Measurements from ENCODE around the gene FGF11.
"Not testable (repeated sequence)": the region's sequence is repeated elsewhere in the genome, so short reads cannot be mapped to it uniquely, and the experiment has no call there.

The FGF11 gene

DNA sequence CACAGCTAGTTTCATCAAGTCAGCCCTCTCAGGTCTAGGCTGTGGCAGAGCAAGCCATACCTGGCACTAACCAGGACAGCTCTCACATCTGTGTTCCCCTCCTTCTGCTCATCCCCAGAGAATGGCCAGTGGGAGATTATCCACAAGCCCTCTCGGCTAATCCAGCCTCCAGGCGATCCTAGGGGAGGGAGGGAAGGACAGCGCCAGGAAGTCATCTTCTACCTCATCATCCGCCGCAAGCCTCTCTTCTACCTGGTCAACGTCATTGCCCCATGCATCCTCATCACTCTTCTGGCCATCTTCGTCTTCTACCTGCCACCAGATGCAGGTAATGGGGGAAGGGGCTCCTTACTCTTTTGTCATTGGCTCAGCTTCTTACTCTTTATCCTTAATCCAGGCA lies 9.1 kb downstream of the FGF11 start:
- no peak for DNase-seq

GRCh38 chr17:7459961-7460545 lies 20.7 kb downstream of the FGF11 start:
- DNase-seq = no peak

GRCh38 chr17:7460850-7461660 lies 21.7 kb downstream of the FGF11 start:
- no peak for DNase-seq

- DNase-seq = no peak
These were observed 23.4 kb downstream of the FGF11 start for GRCh38 chr17:7462474-7463371.

- no peak for DNase-seq
These were observed 24.1 kb downstream of the FGF11 start for GRCh38 chr17:7463372-7463846.

DNA sequence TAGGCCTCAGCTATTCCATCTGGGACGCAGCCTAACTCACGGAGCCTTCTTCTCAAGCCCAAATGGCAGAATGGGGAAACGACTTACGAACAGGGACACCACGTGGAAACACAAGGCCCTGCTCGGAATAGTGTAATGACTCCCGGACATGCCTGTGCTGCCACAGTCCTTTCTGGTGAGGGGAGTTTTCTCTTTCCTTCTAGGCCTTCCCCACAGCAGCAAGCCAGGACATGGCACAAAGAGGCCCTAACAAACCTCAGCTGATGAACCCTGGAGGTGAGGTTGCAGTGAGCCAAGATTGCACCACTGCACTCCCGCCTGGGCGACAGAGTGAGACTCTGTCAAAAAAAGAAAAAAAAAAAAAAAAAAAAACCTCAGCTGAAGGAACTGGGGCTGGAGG lies 24.8 kb downstream of the FGF11 start:
- DNase-seq = no peak

DNA sequence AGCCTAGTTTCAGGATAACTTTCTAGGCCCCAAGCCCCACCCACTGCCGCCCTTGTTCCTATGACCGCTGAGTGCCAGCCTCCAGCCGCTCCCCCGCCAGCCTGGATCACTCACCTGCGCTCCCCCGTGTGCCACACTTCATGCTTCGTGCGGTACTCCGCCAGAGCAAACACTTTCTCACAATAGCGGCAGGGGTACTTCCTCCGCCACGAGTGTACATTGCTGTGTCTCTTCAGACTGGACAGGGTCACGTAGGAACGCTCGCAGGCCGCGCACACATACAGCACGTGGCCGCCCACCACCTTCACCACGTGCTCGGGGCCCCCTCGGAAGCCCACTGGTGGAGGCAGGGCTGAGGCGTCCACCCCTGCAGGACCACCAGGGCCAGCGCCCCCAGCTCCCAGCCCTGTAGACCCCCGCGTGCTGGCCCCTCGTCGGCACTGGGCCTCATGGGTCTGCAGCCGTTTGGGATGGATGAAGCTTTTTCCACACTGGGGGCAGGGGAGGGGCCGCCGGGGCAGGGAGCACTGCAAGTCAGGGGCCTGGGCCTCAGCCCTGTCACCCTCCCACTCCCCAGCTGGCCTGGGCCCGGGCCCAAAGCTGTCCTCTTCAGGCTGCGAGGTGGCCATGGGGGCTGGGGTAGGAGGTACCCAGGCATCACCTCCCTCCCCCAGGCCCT lies 26.4 kb downstream of the FGF11 start:
- no peak for DNase-seq

DNA sequence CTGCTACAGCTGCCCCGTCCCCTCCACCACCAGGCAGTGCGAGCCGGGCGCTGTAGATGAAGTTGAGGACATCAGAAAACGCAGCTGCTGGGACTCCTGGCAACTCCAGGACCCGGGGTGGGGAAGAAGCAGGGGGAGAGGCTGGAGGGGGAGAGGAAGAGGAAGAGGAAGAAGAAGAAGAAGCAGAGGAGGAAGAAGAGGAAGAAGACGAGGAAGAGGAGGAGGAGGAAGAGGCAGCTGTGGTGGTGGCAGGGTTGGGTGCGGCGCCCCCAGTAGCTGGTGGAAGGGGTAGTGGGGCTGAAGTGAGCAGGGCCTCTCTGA lies 27.0 kb downstream of the FGF11 start:
- DNase-seq = no peak

DNA sequence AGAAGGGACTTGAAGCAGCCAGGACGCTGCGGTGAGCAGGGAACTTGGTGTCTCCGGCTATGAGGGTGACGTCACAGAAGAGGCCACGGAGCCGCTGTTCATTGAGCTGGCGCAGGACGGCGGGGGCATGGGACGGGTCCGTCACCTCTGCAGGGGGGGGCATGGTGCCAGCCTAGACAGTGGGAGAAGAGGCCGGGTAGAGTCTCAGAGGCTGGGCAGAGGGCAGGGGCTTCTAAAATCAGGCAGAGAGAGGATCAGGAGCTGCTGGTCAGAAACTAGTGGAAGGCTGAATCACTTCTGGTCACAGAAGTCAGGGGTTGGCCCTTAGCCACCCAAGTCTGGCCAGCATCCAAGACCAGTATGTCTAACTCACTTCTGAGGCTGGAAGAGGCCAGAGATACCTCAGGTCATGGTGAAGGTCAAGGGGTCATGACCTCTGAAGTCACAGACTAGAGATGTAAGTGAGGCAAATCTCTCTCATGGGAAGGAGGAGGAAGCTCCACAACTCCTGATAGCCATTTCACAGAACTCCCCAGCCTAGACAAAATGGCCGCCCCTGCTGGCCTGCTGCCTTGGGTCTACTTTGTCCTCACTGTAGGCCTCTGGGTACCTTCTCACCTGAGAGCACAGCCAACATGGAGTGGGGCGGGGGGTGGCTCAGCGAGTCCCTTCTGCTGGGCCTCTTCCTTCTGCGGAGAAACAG lies 27.5 kb downstream of the FGF11 start:
- peak in 8 of 56 donors; percentile 18 to 89 (median 40) for DNase-seq

DNA sequence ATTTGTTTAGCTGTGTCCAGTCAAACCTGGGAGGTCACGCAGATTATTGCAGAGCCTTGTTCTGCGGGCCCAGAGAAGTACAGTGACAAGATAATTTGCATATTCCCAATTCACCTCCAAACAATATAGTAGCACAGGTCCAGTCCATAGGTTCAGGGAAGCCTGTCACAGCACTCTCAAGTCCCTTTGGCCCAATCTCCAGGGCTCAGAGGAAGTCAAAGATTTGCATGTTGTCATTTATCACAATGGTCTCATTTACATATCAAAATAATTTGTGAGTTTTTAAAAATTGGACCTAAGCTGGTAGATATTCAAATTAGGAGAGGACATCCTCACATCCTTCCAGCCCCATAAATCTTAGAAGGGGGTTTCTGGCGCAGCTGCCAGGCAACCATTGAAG lies 28.2 kb downstream of the FGF11 start:
- DNase-seq = no peak

DNA sequence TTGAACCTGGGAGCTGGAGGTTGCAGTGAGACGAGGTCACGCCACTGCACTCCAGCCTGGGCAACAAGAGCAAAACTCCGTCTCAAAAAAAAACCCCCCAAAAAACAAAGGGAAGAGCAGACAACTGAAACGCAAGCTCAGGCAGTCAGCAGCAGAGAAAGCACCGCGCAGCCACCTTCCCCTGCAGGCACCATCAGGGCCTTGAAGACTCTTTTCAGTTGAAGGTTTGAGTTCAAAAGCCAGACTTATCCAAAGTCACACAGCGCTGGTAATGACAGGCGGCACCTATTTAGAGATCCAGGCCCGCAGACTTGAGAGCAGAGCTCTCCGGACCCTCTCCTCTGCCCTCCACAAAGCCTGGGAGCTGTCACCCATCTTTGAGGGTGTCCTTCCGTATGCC lies 29.0 kb downstream of the FGF11 start:
- DNase-seq = no peak

DNA sequence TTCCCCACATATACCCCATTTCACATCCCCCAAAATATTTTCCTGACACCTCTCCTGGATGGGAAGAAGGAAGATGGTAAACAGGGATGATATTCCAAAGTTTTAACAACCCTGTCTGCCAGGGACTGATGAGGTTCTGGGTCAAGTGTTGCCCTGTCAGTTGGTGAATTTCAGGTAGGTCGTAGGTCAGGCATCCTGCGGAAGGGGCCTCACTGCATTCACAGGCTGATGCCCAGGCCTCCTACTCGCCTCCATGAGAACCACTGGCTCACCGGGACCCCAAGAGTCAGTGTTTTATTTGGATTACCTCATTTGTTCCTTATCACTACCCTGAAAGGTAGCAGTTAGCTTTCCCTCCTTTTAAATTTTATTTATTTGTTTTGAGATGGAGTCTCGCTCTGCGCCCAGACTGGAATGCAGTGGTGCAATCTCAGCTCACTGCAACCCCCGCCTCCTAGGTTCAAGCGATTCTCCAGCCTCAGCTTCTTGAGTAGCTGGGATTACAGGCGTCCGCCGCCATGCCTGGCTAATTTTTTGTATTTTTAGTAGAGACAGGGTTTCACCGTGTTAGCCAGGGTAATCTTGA lies 29.6 kb downstream of the FGF11 start:
- no peak for DNase-seq

DNA sequence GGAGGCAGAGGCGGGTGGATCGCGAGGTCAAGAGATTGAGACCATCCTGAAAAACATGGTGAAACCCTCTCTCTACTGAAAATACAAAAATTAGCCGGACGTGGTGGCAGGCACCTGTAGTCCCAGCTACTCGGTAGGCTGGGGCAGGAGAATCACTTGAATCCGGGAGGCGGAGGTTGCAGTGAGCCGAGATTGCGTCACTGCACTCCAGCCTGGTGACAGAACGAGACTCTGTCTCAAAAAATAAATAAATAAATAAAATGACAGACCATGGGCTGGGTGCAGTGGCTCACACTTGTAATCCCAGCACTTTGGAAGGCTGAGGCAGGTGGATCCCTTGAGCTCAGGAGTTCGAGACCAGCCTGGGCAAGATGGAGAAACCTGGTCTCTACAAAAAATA lies 30.5 kb downstream of the FGF11 start:
- not testable (repeated sequence) for DNase-seq

DNA sequence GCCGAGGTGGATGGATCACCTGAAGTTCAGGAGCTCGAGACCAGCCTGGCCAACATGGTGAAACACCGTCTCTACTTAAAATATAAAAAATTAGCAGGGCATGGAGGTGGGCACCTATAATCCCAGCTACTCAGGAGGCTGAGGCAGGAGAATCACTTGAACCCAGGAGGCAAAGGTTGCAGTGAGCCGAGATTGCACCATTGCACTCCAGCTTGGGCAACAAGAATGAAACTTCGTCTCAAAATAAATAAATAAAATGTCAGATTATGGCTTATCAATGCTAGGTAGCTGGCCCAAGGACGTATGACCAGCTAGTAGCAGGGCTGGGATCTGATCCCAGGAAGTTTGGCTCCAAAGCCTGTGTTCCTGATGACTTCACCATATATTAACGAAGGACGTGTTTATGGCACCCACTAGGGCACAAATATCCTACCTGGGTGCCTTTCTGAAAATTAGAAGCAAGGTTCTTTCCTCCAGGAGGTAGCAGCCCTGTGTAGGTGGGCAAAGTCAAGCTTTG lies 31.2 kb downstream of the FGF11 start:
- DNase-seq = not testable (repeated sequence)

- DNase-seq = no peak
These were observed 32.4 kb downstream of the FGF11 start for GRCh38 chr17:7471729-7472128.

- DNase-seq = not testable (repeated sequence)
These were observed 35.5 kb downstream of the FGF11 start for GRCh38 chr17:7474767-7475166.

- no peak for DNase-seq
These were observed 36.6 kb downstream of the FGF11 start for GRCh38 chr17:7475764-7476422.

DNA sequence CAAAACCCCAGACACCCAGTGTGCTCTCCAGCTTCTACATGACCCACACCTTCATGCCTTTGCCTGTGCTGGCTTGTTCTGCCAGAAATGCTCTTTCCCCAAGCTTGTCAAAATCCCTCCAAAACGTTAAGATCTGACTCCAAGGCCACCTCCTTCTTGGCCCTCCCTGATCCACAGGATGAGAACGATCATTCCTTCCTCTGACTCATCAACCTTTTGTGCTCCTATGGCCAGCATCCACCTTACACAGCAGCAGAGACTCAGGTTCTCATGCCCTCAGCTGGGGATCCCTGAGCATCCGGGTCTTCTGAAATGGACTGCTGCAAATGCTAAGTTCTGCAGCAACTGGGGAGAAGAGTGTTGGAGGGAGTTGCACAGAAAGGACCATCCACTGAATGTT lies 37.2 kb downstream of the FGF11 start:
- no peak for DNase-seq

- DNase-seq = no peak
These were observed 37.6 kb downstream of the FGF11 start for GRCh38 chr17:7476951-7477350.
